ENCODE measurements around the gene PPP1R16B.

Gene PPP1R16B

DNA sequence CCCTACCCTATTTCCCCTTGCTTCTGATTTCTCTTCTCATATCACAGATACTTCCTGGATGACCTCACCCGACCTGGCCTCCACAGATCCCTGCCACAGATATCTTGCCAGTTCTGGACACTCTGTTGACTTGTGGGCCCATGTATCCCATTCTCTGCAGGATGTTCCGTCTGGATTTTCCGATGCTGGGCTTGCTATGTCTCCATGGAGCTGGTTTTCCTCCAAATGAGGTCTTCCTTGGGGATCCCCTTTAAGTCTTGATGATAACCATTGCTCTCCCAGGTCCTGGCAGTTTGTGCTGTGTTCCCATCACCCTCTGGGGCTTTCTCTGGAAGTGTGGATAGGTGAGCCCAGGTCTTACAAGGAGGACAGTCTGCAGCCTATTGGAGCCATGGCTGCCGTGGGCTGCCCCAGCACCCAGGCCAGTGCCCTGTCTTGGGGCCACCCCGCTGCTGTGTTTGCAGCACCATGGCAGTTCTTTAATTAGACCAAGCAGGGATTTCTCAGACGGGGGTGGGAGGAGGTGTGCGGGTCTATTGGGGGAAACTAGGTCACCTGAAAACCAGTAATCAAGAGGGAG is 23.9 kb downstream of the PPP1R16B start:
- Histone ChIP-seq H3K27me3 (ENCODE audit: insufficient read depth, low read depth) (no peaks in the 10 kb centered on the region), H3K4me1 (ENCODE audit: low read depth, poor library complexity, severe bottlenecking) (no peaks in the 10 kb centered on the region), H3K27ac (no peak overlapping the region), H2AFZ (ENCODE audit: low read depth) (no peak overlapping the region), H3K9ac (no peak overlapping the region), H3K79me2 (ENCODE audit: insufficient read depth, low read depth) (no peaks in the 10 kb centered on the region), H3K4me2 (no peak overlapping the region), H3K4me3 (IDR thresholded peaks at IDR 0.05; ENCODE audit: insufficient read depth, low read depth, low read length) (no peak overlapping the region), H4K20me1 (ENCODE audit: insufficient read depth) (no peaks in the 10 kb centered on the region), H3K36me3 (ENCODE audit: insufficient read depth) (no peaks in the 10 kb centered on the region)
- TF ChIP-seq, protein P1, sequence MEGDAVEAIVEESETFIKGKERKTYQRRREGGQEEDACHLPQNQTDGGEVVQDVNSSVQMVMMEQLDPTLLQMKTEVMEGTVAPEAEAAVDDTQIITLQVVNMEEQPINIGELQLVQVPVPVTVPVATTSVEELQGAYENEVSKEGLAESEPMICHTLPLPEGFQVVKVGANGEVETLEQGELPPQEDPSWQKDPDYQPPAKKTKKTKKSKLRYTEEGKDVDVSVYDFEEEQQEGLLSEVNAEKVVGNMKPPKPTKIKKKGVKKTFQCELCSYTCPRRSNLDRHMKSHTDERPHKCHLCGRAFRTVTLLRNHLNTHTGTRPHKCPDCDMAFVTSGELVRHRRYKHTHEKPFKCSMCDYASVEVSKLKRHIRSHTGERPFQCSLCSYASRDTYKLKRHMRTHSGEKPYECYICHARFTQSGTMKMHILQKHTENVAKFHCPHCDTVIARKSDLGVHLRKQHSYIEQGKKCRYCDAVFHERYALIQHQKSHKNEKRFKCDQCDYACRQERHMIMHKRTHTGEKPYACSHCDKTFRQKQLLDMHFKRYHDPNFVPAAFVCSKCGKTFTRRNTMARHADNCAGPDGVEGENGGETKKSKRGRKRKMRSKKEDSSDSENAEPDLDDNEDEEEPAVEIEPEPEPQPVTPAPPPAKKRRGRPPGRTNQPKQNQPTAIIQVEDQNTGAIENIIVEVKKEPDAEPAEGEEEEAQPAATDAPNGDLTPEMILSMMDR (conservative IDR thresholded peaks at IDR 0.05; ENCODE audit: low read depth, low read length) = no peak

DNA sequence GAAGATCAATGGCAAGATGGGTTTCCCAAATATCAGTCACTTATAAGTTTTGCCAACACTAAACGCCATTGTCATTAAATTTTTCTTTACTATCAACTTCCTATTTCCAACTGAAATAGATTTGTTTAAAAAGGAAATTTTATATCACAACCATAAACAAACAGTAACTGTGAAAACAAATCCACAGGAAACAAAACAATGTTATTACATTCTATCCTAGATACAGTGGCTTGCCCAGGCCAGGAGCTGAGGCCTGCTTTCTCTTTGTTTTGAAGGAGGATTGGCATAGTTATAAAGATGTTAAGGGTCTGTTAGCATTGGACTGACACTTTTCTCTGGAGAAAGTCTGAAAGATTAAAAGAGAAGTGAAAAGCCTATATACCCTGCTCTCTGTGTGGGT is 24.9 kb downstream of the PPP1R16B start:
- Histone ChIP-seq H3K9ac (no peak overlapping the region), H3K4me1 (ENCODE audit: low read depth, poor library complexity, severe bottlenecking) (peaks cover 6% of the 10 kb centered on the region), H2AFZ (ENCODE audit: low read depth) (no peak overlapping the region), H3K36me3 (ENCODE audit: insufficient read depth) (no peaks in the 10 kb centered on the region), H3K4me3 (IDR thresholded peaks at IDR 0.05; ENCODE audit: insufficient read depth, low read depth, low read length) (no peak overlapping the region), H4K20me1 (ENCODE audit: insufficient read depth) (no peaks in the 10 kb centered on the region), H3K27me3 (ENCODE audit: insufficient read depth, low read depth) (no peaks in the 10 kb centered on the region), H3K79me2 (ENCODE audit: insufficient read depth, low read depth) (no peaks in the 10 kb centered on the region), H3K27ac (no peak overlapping the region), H3K4me2 (no peak overlapping the region)
- TF ChIP-seq, protein P1 (conservative IDR thresholded peaks at IDR 0.05; ENCODE audit: low read depth, low read length) = no peak

DNA sequence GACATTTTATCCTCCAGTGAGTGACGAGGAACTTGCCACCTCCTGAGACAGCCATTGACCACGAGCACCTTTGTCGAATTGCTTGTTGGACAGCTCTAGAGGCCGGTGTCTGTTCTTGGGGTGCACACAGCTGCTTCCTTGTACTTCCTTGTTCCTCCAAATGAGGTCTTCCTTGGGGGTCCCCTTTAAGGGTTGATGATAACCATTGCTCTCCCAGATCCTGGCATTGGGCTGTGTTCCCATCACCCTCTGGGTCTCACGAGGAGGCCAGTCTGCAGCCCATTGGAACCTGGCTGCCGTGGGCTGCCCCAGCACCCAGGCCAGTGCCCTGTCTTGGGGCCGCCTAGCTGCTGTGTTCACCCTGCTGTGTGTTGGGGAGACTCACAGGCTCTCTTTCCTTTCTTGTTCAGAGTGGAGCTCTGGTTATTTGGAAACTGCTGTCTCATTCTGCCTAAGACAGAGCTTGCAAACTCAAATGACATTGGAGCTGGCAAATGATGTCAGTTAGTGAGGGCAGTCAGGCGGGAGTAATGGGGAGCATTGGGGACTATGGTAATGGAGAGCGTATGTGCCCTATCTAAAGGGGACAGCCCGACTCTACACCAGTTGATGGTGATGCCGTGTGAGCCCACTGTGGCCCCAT is 25.7 kb downstream of the PPP1R16B start:
- Histone ChIP-seq H3K4me3 (IDR thresholded peaks at IDR 0.05; ENCODE audit: insufficient read depth, low read depth, low read length) (no peak overlapping the region), H3K4me1 (ENCODE audit: low read depth, poor library complexity, severe bottlenecking) (peaks cover 6% of the 10 kb centered on the region), H3K9ac (no peak overlapping the region), H2AFZ (ENCODE audit: low read depth) (no peak overlapping the region), H3K4me2 (no peak overlapping the region), H3K36me3 (ENCODE audit: insufficient read depth) (no peaks in the 10 kb centered on the region), H3K79me2 (ENCODE audit: insufficient read depth, low read depth) (no peaks in the 10 kb centered on the region), H3K27ac (no peak overlapping the region), H3K27me3 (ENCODE audit: insufficient read depth, low read depth) (no peaks in the 10 kb centered on the region), H4K20me1 (ENCODE audit: insufficient read depth) (no peaks in the 10 kb centered on the region)
- TF ChIP-seq, protein P1 (conservative IDR thresholded peaks at IDR 0.05; ENCODE audit: low read depth, low read length) = no peak

DNA sequence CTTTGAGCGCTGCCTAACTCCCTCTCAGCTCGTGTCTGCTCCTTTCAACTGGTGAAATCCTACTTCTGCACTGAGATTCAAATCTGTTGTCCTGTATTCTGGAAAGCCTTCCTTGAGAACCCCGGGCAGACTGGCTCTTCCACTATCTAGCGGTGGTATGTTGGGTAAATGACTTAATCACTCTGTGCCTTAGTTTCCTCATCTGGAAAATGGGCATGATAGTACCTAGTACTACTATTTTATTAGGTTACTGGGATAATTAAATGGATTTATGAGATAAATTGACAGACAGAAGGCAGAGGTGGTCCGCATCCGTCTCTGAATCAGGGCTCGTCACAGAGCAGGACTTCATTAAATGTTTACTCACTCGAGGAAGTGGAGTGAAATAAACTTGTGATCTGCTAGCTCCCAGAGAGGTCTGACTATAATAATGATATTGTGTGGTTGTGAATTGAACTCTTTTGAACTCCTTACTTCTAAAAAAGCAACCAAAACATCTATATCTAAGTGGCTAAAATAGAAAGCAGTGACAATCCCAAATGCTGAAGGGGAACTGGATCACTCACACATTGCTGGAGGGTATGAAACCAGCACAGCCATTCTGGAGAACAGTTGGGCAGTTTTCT is 26.6 kb downstream of the PPP1R16B start:
- Histone ChIP-seq H3K27ac (no peak overlapping the region), H3K4me2 (no peak overlapping the region), H4K20me1 (ENCODE audit: insufficient read depth) (no peaks in the 10 kb centered on the region)

More for the DNA sequence above, 26.6 kb downstream of the PPP1R16B start:
- no peaks in the 10 kb centered on the region for H3K79me2 ChIP-seq (ENCODE audit: insufficient read depth, low read depth)
- TF ChIP-seq, protein P1 (conservative IDR thresholded peaks at IDR 0.05; ENCODE audit: low read depth, low read length) = no peak
- H3K27me3 ChIP-seq (ENCODE audit: insufficient read depth, low read depth) = no peaks in the 10 kb centered on the region
- H2AFZ ChIP-seq (ENCODE audit: low read depth) = no peak overlapping the region
- no peak overlapping the region for H3K9ac ChIP-seq
- no peak overlapping the region for H3K4me3 ChIP-seq (IDR thresholded peaks at IDR 0.05; ENCODE audit: insufficient read depth, low read depth, low read length)
- peaks cover 6% of the 10 kb centered on the region for H3K4me1 ChIP-seq (ENCODE audit: low read depth, poor library complexity, severe bottlenecking)
- H3K36me3 ChIP-seq (ENCODE audit: insufficient read depth) = no peaks in the 10 kb centered on the region
